ENCODE measurements around the gene NXNL2.

GRCh38 chr9:88522360-88522759, 12.6 kb upstream of the NXNL2 start:
- TF ChIP-seq CTCF (IDR thresholded peaks at IDR 0.05) = no peak
- no peak for TF ChIP-seq POLR2A (IDR thresholded peaks at IDR 0.05)
- no peak for TF ChIP-seq POLR2AphosphoS5 (IDR thresholded peaks at IDR 0.05)
